ENCODE measurements around the gene EHHADH. TPM values are rescaled to one million over a fixed set of nuclear protein-coding genes. Genes with fewer than 3 reads are reported as not detected.

Gene EHHADH
- total and polyA plus RNA-seq, 9 of the 15 experiments (the other 6 are each of a cell fraction or from before 2014, with no cell fraction given), result 3.6 to 6.4 (median 5.4) TPM

GRCh38 chr3:185253645-185254410 lies at the start of gene EHHADH (continued):
- no peak for TF ChIP-seq CUX1 (CRISPR knock-in tag; IDR thresholded peaks at IDR 0.05)
- TF ChIP-seq JUN (IDR thresholded peaks at IDR 0.05; ENCODE audit: borderline replicate concordance, low read depth, low read length), result no peak
- TF ChIP-seq JUN (CRISPR knock-in tag; IDR thresholded peaks at IDR 0.05; ENCODE audit: borderline replicate concordance), result no peak; the same call in 1 of the 2 replicates
- TF ChIP-seq ZNF583 (CRISPR knock-in tag; IDR thresholded peaks at IDR 0.05), result 0 out of 2 replicates have a peak, but pooled peaks have one; percentile 35
- no peak for TF ChIP-seq CBFA2T3 (IDR thresholded peaks at IDR 0.05)
- no peak for TF ChIP-seq ZNF76 (CRISPR knock-in tag; IDR thresholded peaks at IDR 0.05; ENCODE audit: borderline replicate concordance)
- TF ChIP-seq, protein P1, sequence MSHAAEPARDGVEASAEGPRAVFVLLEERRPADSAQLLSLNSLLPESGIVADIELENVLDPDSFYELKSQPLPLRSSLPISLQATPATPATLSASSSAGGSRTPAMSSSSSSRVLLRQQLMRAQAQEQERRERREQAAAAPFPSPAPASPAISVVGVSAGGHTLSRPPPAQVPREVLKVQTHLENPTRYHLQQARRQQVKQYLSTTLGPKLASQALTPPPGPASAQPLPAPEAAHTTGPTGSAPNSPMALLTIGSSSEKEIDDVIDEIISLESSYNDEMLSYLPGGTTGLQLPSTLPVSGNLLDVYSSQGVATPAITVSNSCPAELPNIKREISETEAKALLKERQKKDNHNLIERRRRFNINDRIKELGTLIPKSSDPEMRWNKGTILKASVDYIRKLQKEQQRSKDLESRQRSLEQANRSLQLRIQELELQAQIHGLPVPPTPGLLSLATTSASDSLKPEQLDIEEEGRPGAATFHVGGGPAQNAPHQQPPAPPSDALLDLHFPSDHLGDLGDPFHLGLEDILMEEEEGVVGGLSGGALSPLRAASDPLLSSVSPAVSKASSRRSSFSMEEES (CRISPR knock-in tag; IDR thresholded peaks at IDR 0.05), result no peak
- no peak for TF ChIP-seq GTF2B (IDR thresholded peaks at IDR 0.05; ENCODE audit: extremely low read depth, insufficient read length)
- TF ChIP-seq SMARCA4 (IDR thresholded peaks at IDR 0.05), result peak; percentile 64; the same call in 1 of the 2 replicates
- TF ChIP-seq PHF20 (IDR thresholded peaks at IDR 0.05; ENCODE audit: partially characterized antibody), result peak; percentile 48
- no peak; the same call in 1 of the 2 replicates for TF ChIP-seq CBX1 (IDR thresholded peaks at IDR 0.05; ENCODE audit: low read depth)
- TF ChIP-seq CAMTA2 (CRISPR knock-in tag; conservative IDR thresholded peaks at IDR 0.05), result no peak
- TF ChIP-seq, protein P2, sequence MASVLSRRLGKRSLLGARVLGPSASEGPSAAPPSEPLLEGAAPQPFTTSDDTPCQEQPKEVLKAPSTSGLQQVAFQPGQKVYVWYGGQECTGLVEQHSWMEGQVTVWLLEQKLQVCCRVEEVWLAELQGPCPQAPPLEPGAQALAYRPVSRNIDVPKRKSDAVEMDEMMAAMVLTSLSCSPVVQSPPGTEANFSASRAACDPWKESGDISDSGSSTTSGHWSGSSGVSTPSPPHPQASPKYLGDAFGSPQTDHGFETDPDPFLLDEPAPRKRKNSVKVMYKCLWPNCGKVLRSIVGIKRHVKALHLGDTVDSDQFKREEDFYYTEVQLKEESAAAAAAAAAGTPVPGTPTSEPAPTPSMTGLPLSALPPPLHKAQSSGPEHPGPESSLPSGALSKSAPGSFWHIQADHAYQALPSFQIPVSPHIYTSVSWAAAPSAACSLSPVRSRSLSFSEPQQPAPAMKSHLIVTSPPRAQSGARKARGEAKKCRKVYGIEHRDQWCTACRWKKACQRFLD (CRISPR knock-in tag; IDR thresholded peaks at IDR 0.05), result no peak
- no peak for TF ChIP-seq ZNF766 (CRISPR knock-in tag; conservative IDR thresholded peaks at IDR 0.05)
- no peak for TF ChIP-seq TAL1 (IDR thresholded peaks at IDR 0.05)
- TF ChIP-seq, protein P3, sequence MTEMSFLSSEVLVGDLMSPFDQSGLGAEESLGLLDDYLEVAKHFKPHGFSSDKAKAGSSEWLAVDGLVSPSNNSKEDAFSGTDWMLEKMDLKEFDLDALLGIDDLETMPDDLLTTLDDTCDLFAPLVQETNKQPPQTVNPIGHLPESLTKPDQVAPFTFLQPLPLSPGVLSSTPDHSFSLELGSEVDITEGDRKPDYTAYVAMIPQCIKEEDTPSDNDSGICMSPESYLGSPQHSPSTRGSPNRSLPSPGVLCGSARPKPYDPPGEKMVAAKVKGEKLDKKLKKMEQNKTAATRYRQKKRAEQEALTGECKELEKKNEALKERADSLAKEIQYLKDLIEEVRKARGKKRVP (CRISPR knock-in tag; IDR thresholded peaks at IDR 0.05), result no peak
- TF ChIP-seq SMAD2 (IDR thresholded peaks at IDR 0.05; ENCODE audit: low read depth, low read length), result no peak
- TF ChIP-seq ZNF354B (CRISPR knock-in tag; IDR thresholded peaks at IDR 0.05), result no peak
- TF ChIP-seq GATAD2B (IDR thresholded peaks at IDR 0.05; ENCODE audit: borderline replicate concordance), result no peak

All from K562 (cell line).